Skeletal muscle tissue (tissue), 4 donors: ENCODE results near the gene TAS2R16. TPM values are rescaled to one million over a fixed set of nuclear protein-coding genes. Genes with fewer than 3 reads are reported as not detected.

ENCODE experiments used
- H3K27ac ChIP-seq: one replicate; pipeline ENCODE4 v1.7.0; 2013; ENCODE audit warnings: mild to moderate bottlenecking, low read depth, low read length, inconsistent platforms
- H3K27me3 ChIP-seq, 3 donors: one replicate each; pipeline ENCODE4 v1.7.0; 2013; ENCODE audit warnings: low read length in 3 of 3; ENCODE audit not compliant: control insufficient read depth in 3 of 3, insufficient read depth in 3 of 3
- H3K36me3 ChIP-seq, 3 donors: one replicate each; pipeline ENCODE4 v1.7.0; 2013; ENCODE audit warnings: low read length in 3 of 3; ENCODE audit not compliant: control insufficient read depth in 3 of 3, insufficient read depth in 3 of 3
- H3K4me1 ChIP-seq, 3 donors: one replicate each; pipeline ENCODE4 v1.7.0; 2013; ENCODE audit warnings: low read length in 3 of 3, mild to moderate bottlenecking in 3 of 3; ENCODE audit not compliant: control insufficient read depth in 3 of 3, insufficient read depth in 3 of 3
- H3K4me3 ChIP-seq, 3 donors: one replicate each; pipeline ENCODE4 v1.7.0; 2013; ENCODE audit warnings: low read length in 3 of 3
- H3K9ac ChIP-seq, 3 donors: one replicate each; pipeline ENCODE4 v1.7.0; 2013; ENCODE audit warnings: low read length in 3 of 3, mild to moderate bottlenecking in 3 of 3, moderate library complexity in 2 of 3, low read depth in 1 of 3
- H3K9me3 ChIP-seq, 3 donors: one replicate each; pipeline ENCODE4 v1.7.0; 2013; ENCODE audit warnings: low read length in 3 of 3; ENCODE audit not compliant: control insufficient read depth in 3 of 3
- total RNA-seq: library from RNA; depleted of rRNA; stranded (reverse); fragments of >200 nt; gene quantifications from one replicate; pipeline ENCODE4 v1.2.3, GENCODE V29; 2014
- donor health status: Osteomylitis.

TAS2R16 gene
- total RNA-seq, 1 donor from 2014 or later: not detected

DNA sequence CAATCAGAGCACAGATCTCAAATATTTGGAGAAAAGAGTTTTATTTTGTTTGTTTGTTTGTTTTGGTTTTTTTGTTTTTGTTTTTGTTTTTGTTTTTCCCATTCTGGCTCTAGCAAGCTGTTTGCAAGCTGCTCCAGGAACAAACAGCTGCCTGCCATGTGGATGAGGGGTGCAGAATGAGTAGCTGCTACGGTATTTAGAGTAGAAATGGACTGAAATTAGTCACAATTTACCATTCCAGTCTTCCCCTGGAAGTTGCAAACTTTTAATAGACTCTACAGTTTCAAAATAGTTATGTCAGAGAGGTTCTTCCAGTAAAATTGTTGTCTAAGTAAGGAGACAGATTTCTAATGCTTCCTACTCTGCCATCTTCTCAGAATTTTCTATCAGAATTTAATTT lies 27.1 kb upstream of the TAS2R16 start:
- Histone ChIP-seq H3K9me3 (no peaks in the 10 kb centered on the region), H3K9ac (no peak overlapping the region), H3K27ac (no peak overlapping the region), H3K4me3 (no peak overlapping the region), H3K27me3 (no peaks in the 10 kb centered on the region), H3K4me1 (no peaks in the 10 kb centered on the region), H3K36me3 (no peaks in the 10 kb centered on the region)

DNA sequence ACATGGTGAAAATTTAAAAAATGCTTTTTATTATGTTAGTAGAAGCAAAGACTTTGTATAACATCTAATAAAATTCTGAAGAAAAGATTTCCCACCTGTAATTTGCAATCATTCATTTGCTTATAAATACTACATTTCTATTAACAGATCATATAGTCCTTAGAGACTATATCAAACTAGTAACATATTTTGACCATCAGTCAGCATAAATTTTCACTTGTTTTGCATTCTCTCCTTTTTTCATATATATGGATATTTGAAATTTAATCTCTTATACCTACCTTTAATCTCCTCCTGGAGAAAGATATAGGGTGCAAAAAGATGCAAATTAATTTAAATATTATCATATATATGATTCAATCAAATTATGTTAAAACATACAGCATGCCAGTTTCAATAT lies 16.9 kb upstream of the TAS2R16 start:
- Histone ChIP-seq H3K4me1 (no peaks in the 10 kb centered on the region), H3K9ac (no peak overlapping the region), H3K36me3 (no peaks in the 10 kb centered on the region), H3K27ac (no peak overlapping the region), H3K27me3 (no peaks in the 10 kb centered on the region), H3K4me3 (no peak overlapping the region), H3K9me3 (no peaks in the 10 kb centered on the region)

- Histone ChIP-seq H3K27ac (no peak overlapping the region), H3K36me3 (no peaks in the 10 kb centered on the region), H3K9me3 (no peaks in the 10 kb centered on the region), H3K9ac (no peak overlapping the region), H3K27me3 (no peaks in the 10 kb centered on the region), H3K4me3 (no peak overlapping the region), H3K4me1 (no peaks in the 10 kb centered on the region)
These were observed 16.4 kb upstream of the TAS2R16 start for GRCh38 chr7:123011766-123012369.

DNA sequence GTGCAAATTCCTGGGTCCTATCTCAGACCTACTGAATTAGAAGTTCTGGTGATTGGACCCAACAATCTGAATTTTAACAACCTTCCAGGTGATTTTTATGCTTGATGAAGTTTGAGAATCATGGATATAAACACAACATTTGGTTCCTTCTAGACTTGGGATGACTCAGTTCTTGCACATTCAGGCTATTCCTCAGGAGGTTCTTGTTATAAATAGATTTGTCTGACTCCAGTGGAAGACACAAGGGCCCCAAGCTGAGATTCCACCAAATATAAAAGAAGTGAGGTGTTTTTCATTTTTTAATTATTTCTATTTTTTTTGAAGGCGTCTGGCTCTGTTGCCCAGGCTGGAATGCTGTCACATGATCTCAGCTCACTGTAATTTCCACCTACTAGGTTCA lies 9.4 kb upstream of the TAS2R16 start:
- no peak overlapping the region for H3K9ac ChIP-seq
- H3K27me3 ChIP-seq: no peaks in the 10 kb centered on the region
- H3K4me1 ChIP-seq: no peaks in the 10 kb centered on the region
- no peak overlapping the region for H3K4me3 ChIP-seq
- no peak overlapping the region for H3K27ac ChIP-seq
- no peaks in the 10 kb centered on the region for H3K9me3 ChIP-seq
- no peaks in the 10 kb centered on the region for H3K36me3 ChIP-seq

GRCh38 chr7:123003539-123004126 lies 8.1 kb upstream of the TAS2R16 start:
- Histone ChIP-seq H3K27me3 (no peaks in the 10 kb centered on the region), H3K36me3 (no peaks in the 10 kb centered on the region), H3K4me1 (no peaks in the 10 kb centered on the region), H3K9ac (no peak overlapping the region), H3K4me3 (no peak overlapping the region), H3K27ac (no peak overlapping the region), H3K9me3 (no peaks in the 10 kb centered on the region)

GRCh38 chr7:122989577-122989976 lies 5.9 kb downstream of the TAS2R16 start:
- Histone ChIP-seq H3K27me3 (peaks cover 0 to 3% (median 0%) of the 10 kb centered on the region in 3 donors), H3K36me3 (no peaks in the 10 kb centered on the region), H3K27ac (no peak overlapping the region), H3K9ac (no peak overlapping the region), H3K4me3 (no peak overlapping the region), H3K9me3 (no peaks in the 10 kb centered on the region), H3K4me1 (no peaks in the 10 kb centered on the region)

DNA sequence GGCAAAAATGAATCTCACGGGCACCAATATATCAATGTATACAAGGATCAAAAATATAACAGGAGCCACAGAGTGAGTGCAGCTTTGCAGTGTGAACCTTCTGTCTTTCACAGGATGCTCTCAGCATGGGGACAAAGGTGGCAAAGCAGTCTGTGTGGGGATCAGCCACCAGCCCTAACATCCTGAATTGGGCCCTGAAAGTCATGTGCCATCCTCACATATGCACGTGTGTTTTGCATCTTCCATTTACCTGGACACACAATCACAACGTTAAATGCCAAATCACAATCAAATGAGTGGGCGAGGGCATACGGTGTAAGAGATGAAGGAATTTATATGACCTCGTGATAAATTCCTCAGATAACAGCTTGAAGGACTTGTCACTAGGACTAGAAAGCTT lies 6.5 kb downstream of the TAS2R16 start:
- H3K27me3 ChIP-seq: peaks cover 0 to 3% (median 0%) of the 10 kb centered on the region in 3 donors
- H3K4me3 ChIP-seq: no peak overlapping the region
- no peak overlapping the region for H3K27ac ChIP-seq
- no peaks in the 10 kb centered on the region for H3K4me1 ChIP-seq
- H3K9me3 ChIP-seq: no peaks in the 10 kb centered on the region
- no peaks in the 10 kb centered on the region for H3K36me3 ChIP-seq
- H3K9ac ChIP-seq: no peak overlapping the region

DNA sequence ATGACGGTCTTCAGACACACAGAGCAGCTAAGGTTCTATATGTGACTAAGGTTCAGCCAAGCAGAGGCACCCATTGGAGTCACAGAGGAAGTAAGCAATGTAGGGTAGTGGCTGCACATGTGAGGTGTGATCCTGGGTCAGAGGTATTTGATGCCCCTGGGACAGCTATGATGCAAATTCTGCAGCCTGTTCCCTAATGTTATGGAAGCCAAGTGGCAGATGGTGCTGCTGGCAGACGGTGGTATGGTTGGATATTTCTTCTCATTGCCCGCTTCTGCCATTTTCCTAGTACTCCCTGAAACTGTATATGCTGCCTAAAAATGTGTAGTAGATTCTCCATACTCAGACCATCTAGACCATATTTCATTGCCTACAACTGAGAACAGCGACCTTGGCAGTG lies 7.2 kb downstream of the TAS2R16 start:
- Histone ChIP-seq H3K27me3 (peaks cover 0 to 3% (median 0%) of the 10 kb centered on the region in 3 donors), H3K9me3 (no peaks in the 10 kb centered on the region), H3K36me3 (no peaks in the 10 kb centered on the region), H3K4me3 (no peak overlapping the region), H3K4me1 (no peaks in the 10 kb centered on the region), H3K27ac (no peak overlapping the region), H3K9ac (no peak overlapping the region)

GRCh38 chr7:122987463-122987862 lies 8.0 kb downstream of the TAS2R16 start:
- H3K9me3 ChIP-seq: no peaks in the 10 kb centered on the region
- peaks cover 0 to 3% (median 0%) of the 10 kb centered on the region in 3 donors for H3K27me3 ChIP-seq
- no peaks in the 10 kb centered on the region for H3K36me3 ChIP-seq
- H3K4me3 ChIP-seq: no peak overlapping the region
- no peak overlapping the region for H3K9ac ChIP-seq
- H3K4me1 ChIP-seq: no peaks in the 10 kb centered on the region
- no peak overlapping the region for H3K27ac ChIP-seq

DNA sequence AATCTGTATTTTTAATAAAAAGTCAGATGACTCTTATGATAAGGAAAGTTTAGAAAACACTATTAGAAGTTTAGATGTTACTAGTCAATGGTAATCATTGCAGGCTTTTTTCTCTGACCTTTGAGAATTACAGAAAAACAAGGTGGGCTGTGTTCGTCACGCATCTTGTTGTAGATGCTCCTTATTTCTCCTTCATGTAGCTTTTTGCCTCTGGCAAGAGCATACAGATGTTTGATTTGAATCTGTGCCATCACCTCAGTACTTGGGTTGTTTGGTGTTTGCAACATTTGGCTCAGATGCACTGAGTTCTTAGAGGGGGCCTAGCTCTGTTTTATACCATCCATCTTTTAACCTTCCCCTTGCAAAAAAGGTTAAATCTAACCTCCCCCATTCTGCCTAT lies 11.5 kb downstream of the TAS2R16 start:
- no peaks in the 10 kb centered on the region for H3K9me3 ChIP-seq
- H3K4me1 ChIP-seq: no peaks in the 10 kb centered on the region
- H3K36me3 ChIP-seq: no peaks in the 10 kb centered on the region
- H3K27ac ChIP-seq: no peak overlapping the region
- no peak overlapping the region for H3K9ac ChIP-seq
- no peak overlapping the region for H3K4me3 ChIP-seq
- peaks cover 0 to 3% (median 0%) of the 10 kb centered on the region in 3 donors for H3K27me3 ChIP-seq
